ENCODE results near the gene S1PR3.

DNA sequence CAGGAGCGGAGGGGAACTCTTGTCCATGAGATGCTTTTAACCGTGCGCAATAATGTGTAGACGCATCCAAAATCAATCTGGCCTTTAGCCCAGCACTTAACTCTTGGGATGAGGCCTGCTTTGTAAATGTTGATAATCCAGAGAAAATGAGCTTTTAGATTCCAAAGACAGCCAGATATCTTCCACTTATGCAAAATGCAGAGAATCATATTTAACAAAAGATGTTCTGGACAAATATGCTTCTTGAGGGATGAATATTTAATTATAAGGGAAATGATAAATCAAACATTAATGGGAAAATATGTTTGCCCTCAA is 5.6 kb downstream of the S1PR3 start:
- TF ChIP-seq POLR2A (IDR thresholded peaks at IDR 0.05; ENCODE audit: low read depth, low read length) (no peak), POLR2AphosphoS5 (IDR thresholded peaks at IDR 0.05; ENCODE audit: low read depth, low read length) (no peak)

Data from GM12892 (cell line).